ENCODE results near the gene SIN3A. TPM values are rescaled to one million over a fixed set of nuclear protein-coding genes. Genes with fewer than 3 reads are reported as not detected.

Gene SIN3A
- total and polyA plus RNA-seq, 2 of the 8 experiments (the other 6 are each of a cell fraction or from before 2014, with no cell fraction given) = 69.5 to 109 TPM

- Histone ChIP-seq H4K20me1 (replicated peaks in 1 of 2; ENCODE audit: control insufficient read depth in 1 of 2, insufficient read depth in 2 of 2, low read length in 2 of 2) (peaks cover 0 to 5% of the 10 kb centered on the region in 2 experiments), H3K23me2 (ENCODE audit: low read depth, low read length) (no peaks in the 10 kb centered on the region), H3K79me1 (ENCODE audit: low read depth, low read length) (no peaks in the 10 kb centered on the region), H3K9ac (replicated peaks in 1 of 4; ENCODE audit: extremely low read depth in 1 of 4, low read depth in 3 of 4, low read length in 3 of 4) (no peak overlapping the region), H3K4me1 (replicated peaks in 1 of 4; ENCODE audit: control insufficient read depth in 3 of 4, insufficient read depth in 4 of 4, low read length in 3 of 4) (no peaks in the 10 kb centered on the region), H4K5ac (ENCODE audit: insufficient read length, low read depth, low read length) (no peak overlapping the region), H3K4ac (replicated peaks; ENCODE audit: insufficient read length, low read depth, low read length) (no peak overlapping the region), H2BK12ac (ENCODE audit: low read depth, low read length) (no peak overlapping the region), H2BK15ac (ENCODE audit: low read length) (no peak overlapping the region), H3K27me3 (replicated peaks in 1 of 4; ENCODE audit: control insufficient read depth in 3 of 4, extremely low read depth in 1 of 4, insufficient read depth in 3 of 4, low read length in 3 of 4) (no peaks in the 10 kb centered on the region), H3K56ac (replicated peaks; ENCODE audit: insufficient read length, low read depth, low read length) (no peak overlapping the region), H3K4me3 (ENCODE audit: extremely low read depth in 1 of 4, insufficient read depth in 2 of 4, low read depth in 3 of 4, low read length in 4 of 4) (no peak overlapping the region), H2BK5ac (ENCODE audit: low read depth, low read length) (no peak overlapping the region), H2AK5ac (ENCODE audit: low read depth, low read length) (no peak overlapping the region), H3K27ac (ENCODE audit: low read depth, low read length) (no peak overlapping the region), H2BK120ac (replicated peaks; ENCODE audit: low read depth, low read length) (no peak overlapping the region), H2BK20ac (ENCODE audit: low read length) (no peak overlapping the region), H3K79me2 (ENCODE audit: control insufficient read depth in 1 of 2, insufficient read depth in 2 of 2, low read length in 2 of 2) (no peaks in the 10 kb centered on the region), H3K18ac (ENCODE audit: extremely low read depth, low read length) (no peak overlapping the region), H3K9me3 (ENCODE audit: insufficient read depth in 2 of 2, low read depth in 1 of 2, low read length in 1 of 2) (no peaks in the 10 kb centered on the region), H3K23ac (ENCODE audit: insufficient read length) (no peak overlapping the region), H3K14ac (ENCODE audit: insufficient read length) (no peak overlapping the region), H3K4me2 (ENCODE audit: insufficient read depth in 1 of 2, low read depth in 2 of 2, low read length in 2 of 2) (no peak overlapping the region), H4K91ac (replicated peaks; ENCODE audit: insufficient read length, low read length) (no peak overlapping the region), H3K36me3 (ENCODE audit: control insufficient read depth in 2 of 4, insufficient read depth in 4 of 4, low read length in 3 of 4) (peaks cover 0 to 25% (median 3%) of the 10 kb centered on the region in 4 experiments; a peak in 5 of 8 replicates), H2AFZ (ENCODE audit: low read length) (no peak overlapping the region), H4K8ac (ENCODE audit: extremely low read depth, insufficient read depth, low read length) (no peak overlapping the region)
- 83% methylated on average over 7 of the region's 7 CpGs; no CpG with 5 or more reads in 1 of the 2 experiments for WGBS, 2 experiments (ENCODE audit: extremely low coverage in 1 of 2, insufficient coverage in 1 of 2, insufficient read length in 1 of 2, insufficient replicate concordance in 2 of 2, low coverage in 1 of 2, low lambda C conversion rate in 2 of 2, missing lambda C conversion rate in 1 of 2)
- CTCF ChIA-PET (ENCODE audit: partially characterized antibody) = interaction anchor here (0.6 kb wide), 1 partner anchor 10 kb away, joined by 4 read pairs; no protein-coding TSS in a partner anchor
- no peak for DNase-seq (ENCODE audit: low read depth in 1 of 2, low spot score in 2 of 2)
- no peak for FAIRE-seq
- TF ChIP-seq NANOG (IDR thresholded peaks at IDR 0.05; ENCODE audit: insufficient read depth, low read depth, low read length, poor library complexity, severe bottlenecking) (no peak), JUND (IDR thresholded peaks at IDR 0.05; ENCODE audit: low read length) (no peak)
- POLR2A ChIA-PET (ENCODE audit: partially characterized antibody) = interaction anchor here (0.7 to 6.5 kb wide), 2 partner anchors 11 to 22 kb away, joined by 3 to 69 read pairs; partner anchors contain the start of gene NEIL1
Observed at GRCh38 chr15:75360856-75361255, 90.6 kb downstream of the SIN3A start.

Data from H1 (cell line).